Measurements from ENCODE around the gene GAN. TPM values are rescaled to one million over a fixed set of nuclear protein-coding genes. Genes with fewer than 3 reads are reported as not detected.
A peak's percentile ranks its signal among the peaks of the same experiment; 100 is the strongest.

GAN gene
- total RNA-seq, 3 donors from 2014 or later: 15.5 to 23.2 (median 21.1) TPM

- ATAC-seq (no peak), DNase-seq (no peak)
- H3K9me3 ChIP-seq: no peaks in the 10 kb centered on the region
- no peak overlapping the region for H3K4me3 ChIP-seq
- intact Hi-C loops (cut with DNase I, micrococcal nuclease): no loop called here
- peaks cover 37% of the 10 kb centered on the region for H3K4me1 ChIP-seq (ENCODE audit: low read depth)
- H3K36me3 ChIP-seq (ENCODE audit: low read depth): no peaks in the 10 kb centered on the region
- no peak for TF ChIP-seq CTCF (IDR thresholded peaks at IDR 0.05)
These were observed 41.4 kb upstream of the GAN start for GRCh38 chr16:81273223-81273950.

GRCh38 chr16:81275064-81275532 is 39.7 kb upstream of the GAN start:
- ATAC-seq (peak; percentile 67), DNase-seq (peak; percentile 57 to 76 (median 59))
- no peak for TF ChIP-seq CTCF (IDR thresholded peaks at IDR 0.05)
- no peak overlapping the region for H3K4me3 ChIP-seq
- peaks cover 41% of the 10 kb centered on the region for H3K4me1 ChIP-seq (ENCODE audit: low read depth)
- no peaks in the 10 kb centered on the region for H3K36me3 ChIP-seq (ENCODE audit: low read depth)
- intact Hi-C loops (cut with DNase I, micrococcal nuclease): no loop called here
- no peaks in the 10 kb centered on the region for H3K9me3 ChIP-seq

- H3K4me3 ChIP-seq: no peak overlapping the region
- peaks cover 41% of the 10 kb centered on the region for H3K4me1 ChIP-seq (ENCODE audit: low read depth)
- intact Hi-C loops (cut with DNase I, micrococcal nuclease): no loop called here
- no peaks in the 10 kb centered on the region for H3K9me3 ChIP-seq
- DNase-seq (peak; percentile 88 to 91 (median 91)), ATAC-seq (peak; percentile 86)
- no peak for TF ChIP-seq CTCF (IDR thresholded peaks at IDR 0.05)
- H3K36me3 ChIP-seq (ENCODE audit: low read depth): no peaks in the 10 kb centered on the region
These were observed 39.0 kb upstream of the GAN start for GRCh38 chr16:81275795-81276194.

GRCh38 chr16:81276323-81276722 is 38.4 kb upstream of the GAN start:
- peak in 2 of 3 donors; percentile 28 to 53 for DNase-seq
- TF ChIP-seq CTCF (IDR thresholded peaks at IDR 0.05): no peak
- intact Hi-C loops (cut with DNase I, micrococcal nuclease): no loop called here

GRCh38 chr16:81277541-81278080 is 37.2 kb upstream of the GAN start:
- intact Hi-C loops (cut with DNase I, micrococcal nuclease): no loop called here

More at GRCh38 chr16:81276323-81276722, 38.4 kb upstream of the GAN start:
- Histone ChIP-seq H3K4me1 (ENCODE audit: low read depth) (peaks cover 41% of the 10 kb centered on the region), H3K36me3 (ENCODE audit: low read depth) (no peaks in the 10 kb centered on the region), H3K9me3 (no peaks in the 10 kb centered on the region), H3K4me3 (no peak overlapping the region)
- ATAC-seq: no peak

More at GRCh38 chr16:81277541-81278080, 37.2 kb upstream of the GAN start:
- Histone ChIP-seq H3K36me3 (ENCODE audit: low read depth) (no peaks in the 10 kb centered on the region), H3K9me3 (no peaks in the 10 kb centered on the region), H3K4me3 (no peak overlapping the region), H3K4me1 (ENCODE audit: low read depth) (peaks cover 41% of the 10 kb centered on the region)
- ATAC-seq: peak; percentile 20
- DNase-seq: peak in 1 of 3 donors; percentile 82
- TF ChIP-seq CTCF (IDR thresholded peaks at IDR 0.05): no peak
